Panc1 (cell line): Measurements from ENCODE around the gene C11orf98. TPM values are rescaled to one million over a fixed set of nuclear protein-coding genes. Genes with fewer than 3 reads are reported as not detected.
"Not testable (repeated sequence)": the region's sequence is repeated elsewhere in the genome, so short reads cannot be mapped to it uniquely, and the experiment has no call there.

Experiments used
- ATAC-seq: fragments of 200-7000 bp; cut with Tn5 transposase; 2 replicates; pipeline ENCODE4 v1.9.1; 2020; ENCODE audit warnings: mild to moderate bottlenecking, moderate library complexity
- BruUV-seq: library from RNA; stranded (reverse); fragments of 400-500 nt; replicated peaks from 2 replicates; lab custom pipeline; 2021; lab: Mats Ljungman, UMichigan
- CTCF ChIA-PET: fragments of 300-600 bp; sonication (Branson Sonifier 250); formaldehyde crosslinking; loops from one replicate; lab custom pipeline; 2022; ENCODE audit warnings: antibody characterized with exemption; lab: Charles Lee
- POLR2A ChIA-PET: fragments of 300-600 bp; sonication (Branson Sonifier 250); formaldehyde crosslinking; loops from one replicate; lab custom pipeline; 2022; ENCODE audit warnings: antibody characterized with exemption; lab: Charles Lee
- DNase-seq: peaks from one replicate; pipeline ENCODE4 v3.0.0-alpha.2; 2010; ENCODE audit warnings: low read depth, low spot score
- H3K27ac ChIP-seq: 2 replicates; pipeline ENCODE4 v1.5.1; 2011; ENCODE audit warnings: mild to moderate bottlenecking, low read length, inconsistent platforms
- H3K27me3 ChIP-seq: fragments of 200-500 bp; sonication (Bioruptor generic); 2 replicates; pipeline ENCODE4 v1.6.0; 2014; ENCODE audit warnings: low read length, inconsistent platforms; ENCODE audit not compliant: control insufficient read depth, insufficient read depth
- H3K36me3 ChIP-seq: fragments of 200-500 bp; sonication (Bioruptor generic); 2 replicates; pipeline ENCODE4 v1.5.1; 2014; ENCODE audit warnings: inconsistent platforms, mild to moderate bottlenecking, low read length, moderate library complexity; ENCODE audit not compliant: control insufficient read depth, insufficient read depth
- H3K4me1 ChIP-seq: 2 replicates; pipeline ENCODE4 v1.5.1; 2011; ENCODE audit warnings: inconsistent platforms, mild to moderate bottlenecking, low read length, moderate library complexity; ENCODE audit not compliant: control insufficient read depth, insufficient read depth
- H3K4me3 ChIP-seq, 2 experiments: 2 replicates each; pipeline ENCODE4 v1.5.1; 2011 to 2012; ENCODE audit warnings: low read depth in 2 of 2, low read length in 2 of 2, mild to moderate bottlenecking in 2 of 2, inconsistent platforms in 1 of 2, moderate library complexity in 1 of 2
- H3K9me3 ChIP-seq: fragments of 200-500 bp; sonication (Bioruptor generic); 2 replicates; pipeline ENCODE4 v1.5.1; 2014; ENCODE audit warnings: low read depth, mild to moderate bottlenecking, inconsistent platforms, low read length, moderate library complexity; ENCODE audit not compliant: control insufficient read depth, insufficient read depth
- POLR2AphosphoS5 ChIP-seq: IDR thresholded peaks from 2 replicates; pipeline ENCODE4 v1.6.1; 2012; ENCODE audit warnings: mild to moderate bottlenecking, low read depth, low read length, moderate library complexity
- SIN3A ChIP-seq: IDR thresholded peaks from 2 replicates; pipeline ENCODE4 v1.6.1; 2012; ENCODE audit warnings: low read depth, mild to moderate bottlenecking, low read length, moderate library complexity, borderline replicate concordance; ENCODE audit not compliant: insufficient read depth
- TCF7L2 ChIP-seq: IDR thresholded peaks from 2 replicates; pipeline ENCODE4 v1.6.1; 2011; ENCODE audit warnings: mild to moderate bottlenecking, low read depth, low read length, inconsistent platforms
- in situ Hi-C: cut with HindIII; loops from 2 replicates; pipeline ENCODE4 v1.10.0; 2016; ENCODE audit warnings: low sequenced_read_pairs, low pct_unique_long_range_greater_than_20kb
- intact Hi-C: fragments of 100-400 bp; cut with micrococcal nuclease; formaldehyde crosslinking; loops from one replicate; pipeline ENCODE4 v1.10.0; 2022; ENCODE audit not compliant: unreplicated experiment
- total RNA-seq: library from RNA; stranded (reverse); gene quantifications from one replicate; pipeline ENCODE4 v1.2.1, GENCODE V29; 2021; ENCODE audit not compliant: unreplicated experiment
- TF ChIP-seq, protein P1 (sequence below): fragments of 450-650 bp; IDR thresholded peaks from 2 replicates; pipeline ENCODE4 v1.5.1; 2017; ENCODE audit warnings: mild to moderate bottlenecking

The C11orf98 gene
- total RNA-seq, 1 experiment from 2014 or later, result 96.7 TPM

DNA sequence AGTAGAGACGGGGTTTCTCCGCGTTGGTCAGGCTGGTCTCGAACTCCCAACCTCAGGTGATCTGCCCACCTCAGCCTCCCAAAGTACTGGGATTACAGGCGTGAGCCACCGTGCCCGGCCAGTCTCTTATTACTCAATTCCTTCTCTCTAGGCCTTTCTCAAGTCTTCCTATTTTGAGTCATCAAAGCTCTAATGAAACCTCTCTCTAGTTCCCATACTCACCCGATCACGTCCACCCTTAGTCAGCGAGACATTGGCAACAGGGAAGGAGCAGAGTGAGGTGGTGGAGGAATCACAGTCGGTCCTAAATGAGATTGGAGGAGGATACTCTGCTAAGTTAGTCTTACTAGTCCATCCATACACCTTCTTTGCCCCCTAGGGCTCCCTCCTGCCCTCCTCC, 37.2 kb upstream of the C11orf98 start:
- ChIA-PET CTCF (no interaction called here), POLR2A (interaction anchor here (0.5 to 1.0 kb wide), 2 partner anchors 52 to 103 kb away, joined by 3 read pairs; partner anchors contain the start of gene ZBTB3)
- intact Hi-C loops, result no loop called here
- Histone ChIP-seq H3K27me3 (no peaks in the 10 kb centered on the region), H3K36me3 (no peaks in the 10 kb centered on the region; the same call in 1 of the 2 replicates), H3K4me3 (no peak overlapping the region), H3K9me3 (no peaks in the 10 kb centered on the region), H3K4me1 (peaks cover 15% of the 10 kb centered on the region), H3K27ac (no peak overlapping the region)
- no peak for TF ChIP-seq POLR2AphosphoS5
- TF ChIP-seq SIN3A, result no peak
- in situ Hi-C loops, result no loop called here
- BruUV-seq, result no TSS peak
- no peak for DNase-seq
- ATAC-seq, result no peak

DNA sequence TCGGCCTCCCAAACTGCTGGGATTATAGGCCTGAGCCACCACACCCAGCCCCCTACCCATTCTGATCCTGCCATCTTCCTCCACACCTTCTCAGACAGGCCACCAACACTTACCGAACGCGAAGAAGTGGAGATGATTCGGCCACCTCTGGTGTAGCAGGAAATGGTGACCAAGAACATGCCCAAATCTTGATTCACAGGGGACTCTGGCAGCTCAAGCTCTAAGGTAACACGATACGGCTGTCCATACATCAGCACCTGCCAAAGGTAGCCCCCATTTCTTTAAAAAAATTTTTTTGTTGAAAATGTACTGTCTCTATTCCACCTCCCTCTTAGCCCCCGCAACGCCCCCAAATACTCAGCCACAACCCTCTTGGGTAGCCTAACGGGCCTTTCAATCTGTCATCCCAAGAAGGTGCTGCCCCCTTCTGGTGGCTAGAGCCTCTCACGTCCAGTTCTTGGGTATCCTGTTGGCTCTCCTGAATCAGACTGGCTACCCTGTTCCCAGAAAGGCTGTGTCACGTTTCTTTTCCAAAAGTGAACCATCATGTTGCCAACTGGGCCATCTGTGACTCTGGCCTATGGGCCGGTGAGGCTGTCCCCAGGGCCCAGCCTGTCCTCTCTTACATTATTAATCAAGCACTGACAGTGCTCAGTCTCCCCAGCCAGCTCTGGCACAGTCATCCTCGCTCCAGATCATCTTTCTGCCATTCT, 29.6 kb upstream of the C11orf98 start:
- Histone ChIP-seq H3K27me3 (no peaks in the 10 kb centered on the region), H3K9me3 (no peaks in the 10 kb centered on the region), H3K36me3 (no peaks in the 10 kb centered on the region), H3K4me1 (no peaks in the 10 kb centered on the region), H3K4me3 (no peak overlapping the region), H3K27ac (no peak overlapping the region)
- CTCF ChIA-PET, result interaction anchor here (0.7 kb wide), 1 partner anchor 76 kb away, joined by 6 read pairs; no protein-coding TSS in a partner anchor
- in situ Hi-C loops (no loop called here), intact Hi-C loops (no loop called here)
- POLR2A ChIA-PET, result interaction anchor here (0.6 kb wide), 1 partner anchor 136 kb away, joined by 3 read pairs; no protein-coding TSS in a partner anchor
- TF ChIP-seq, protein P1, sequence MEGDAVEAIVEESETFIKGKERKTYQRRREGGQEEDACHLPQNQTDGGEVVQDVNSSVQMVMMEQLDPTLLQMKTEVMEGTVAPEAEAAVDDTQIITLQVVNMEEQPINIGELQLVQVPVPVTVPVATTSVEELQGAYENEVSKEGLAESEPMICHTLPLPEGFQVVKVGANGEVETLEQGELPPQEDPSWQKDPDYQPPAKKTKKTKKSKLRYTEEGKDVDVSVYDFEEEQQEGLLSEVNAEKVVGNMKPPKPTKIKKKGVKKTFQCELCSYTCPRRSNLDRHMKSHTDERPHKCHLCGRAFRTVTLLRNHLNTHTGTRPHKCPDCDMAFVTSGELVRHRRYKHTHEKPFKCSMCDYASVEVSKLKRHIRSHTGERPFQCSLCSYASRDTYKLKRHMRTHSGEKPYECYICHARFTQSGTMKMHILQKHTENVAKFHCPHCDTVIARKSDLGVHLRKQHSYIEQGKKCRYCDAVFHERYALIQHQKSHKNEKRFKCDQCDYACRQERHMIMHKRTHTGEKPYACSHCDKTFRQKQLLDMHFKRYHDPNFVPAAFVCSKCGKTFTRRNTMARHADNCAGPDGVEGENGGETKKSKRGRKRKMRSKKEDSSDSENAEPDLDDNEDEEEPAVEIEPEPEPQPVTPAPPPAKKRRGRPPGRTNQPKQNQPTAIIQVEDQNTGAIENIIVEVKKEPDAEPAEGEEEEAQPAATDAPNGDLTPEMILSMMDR, result peak; percentile 90
- no peak for TF ChIP-seq TCF7L2
- no peak for TF ChIP-seq SIN3A
- ATAC-seq (peak; percentile 85), DNase-seq (peak; percentile 46)
- no TSS peak for BruUV-seq

DNA sequence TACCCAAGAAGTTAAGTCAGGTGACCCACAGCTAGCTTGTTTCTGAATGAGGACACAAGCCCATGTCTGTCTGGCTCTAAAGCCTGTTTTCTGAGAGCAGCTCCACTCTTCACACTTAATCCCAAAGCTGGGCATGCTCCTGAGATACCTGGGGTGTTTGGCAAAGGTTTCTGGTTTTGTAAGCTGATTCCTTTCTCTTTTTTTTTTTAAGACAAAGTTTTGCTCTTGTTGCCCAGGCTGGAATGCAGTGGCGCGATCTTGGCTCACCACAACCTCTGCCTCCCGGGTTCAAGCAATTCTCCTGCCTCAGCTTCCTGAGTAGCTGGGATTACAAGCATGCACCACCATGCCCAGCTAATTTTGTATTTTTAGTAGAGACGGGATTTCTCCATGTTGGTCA, 28.6 kb upstream of the C11orf98 start:
- H3K9me3 ChIP-seq, BruUV-seq, DNase-seq, H3K36me3 ChIP-seq, H3K4me1 ChIP-seq, ATAC-seq, H3K27me3 ChIP-seq, POLR2A ChIA-PET, intact Hi-C loops, in situ Hi-C loops, H3K27ac ChIP-seq, H3K4me3 ChIP-seq: not testable (repeated sequence)
- CTCF ChIA-PET, result interaction anchor here (0.7 kb wide), 1 partner anchor 16 kb away, joined by 4 read pairs; no protein-coding TSS in a partner anchor
